Heart left ventricle (tissue), 16 donors: ENCODE data around the gene LRRC74B. TPM values are rescaled to one million over a fixed set of nuclear protein-coding genes. Genes with fewer than 3 reads are reported as not detected.

ENCODE experiments used
- ATAC-seq, 4 donors: fragments of 200-7000 bp; cut with Tn5 transposase; one replicate each; pipeline ENCODE4 v1.9.1; 2020 to 2022; ENCODE audit warnings: moderate library complexity in 4 of 4, mild to moderate bottlenecking in 3 of 4, moderate number of reproducible peaks in 1 of 4
- DNase-seq, 5 donors: peaks; one replicate each; pipeline ENCODE4 v3.0.0-alpha.2; 2020
- H3K27ac ChIP-seq, 12 donors: fragments of 200-600 bp; sonication (generic) in 4 of 12; one replicate each; pipeline versions ENCODE4 v1.5.0 to v1.8.0; 2016 to 2022; ENCODE audit warnings: mild to moderate bottlenecking in 2 of 12
- H3K27me3 ChIP-seq, 9 donors: fragments of 200-600 bp; sonication (generic) in 2 of 9; one replicate each; pipeline versions ENCODE4 v1.5.1 to v1.8.0; 2016 to 2022; ENCODE audit warnings: mild to moderate bottlenecking in 3 of 9
- H3K36me3 ChIP-seq, 9 donors: fragments of 200-600 bp; sonication (generic) in 2 of 9; one replicate each; pipeline versions ENCODE4 v1.5.0 to v1.8.0; 2018 to 2022; ENCODE audit warnings: mild to moderate bottlenecking in 2 of 9
- H3K4me1 ChIP-seq, 12 donors: fragments of 200-600 bp; sonication (generic) in 4 of 12; one replicate each; pipeline versions ENCODE4 v1.5.0 to v1.8.0; 2016 to 2022; ENCODE audit warnings: mild to moderate bottlenecking in 3 of 12
- H3K4me3 ChIP-seq, 12 donors: fragments of 200-600 bp; sonication (generic) in 4 of 12; one replicate each; pipeline versions ENCODE4 v1.5.0 to v1.8.0; 2017 to 2022; ENCODE audit warnings: mild to moderate bottlenecking in 9 of 12, moderate library complexity in 4 of 12
- H3K9me3 ChIP-seq, 12 donors: fragments of 200-600 bp; sonication (generic) in 4 of 12; one replicate each; pipeline versions ENCODE4 v1.5.0 to v1.8.0; 2016 to 2022; ENCODE audit warnings: mild to moderate bottlenecking in 1 of 12
- CTCF ChIP-seq, 12 donors: fragments of 200-600 bp; sonication (generic) in 4 of 12; IDR thresholded peaks; one replicate each; pipeline versions ENCODE4 v1.5.0 to v1.8.0; 2018 to 2022; ENCODE audit warnings: antibody characterized with exemption in 12 of 12, mild to moderate bottlenecking in 5 of 12
- POLR2A ChIP-seq, 2 donors: fragments of 450-650 bp; IDR thresholded peaks; one replicate each; pipeline ENCODE4 v1.6.1; 2017; ENCODE audit warnings: antibody characterized with exemption in 2 of 2, mild to moderate bottlenecking in 2 of 2, moderate library complexity in 2 of 2
- WGBS, 4 donors: extraction: QIAGEN DNeasy Blood & Tissue Kit in 2 of 4; methylation state at CpG; one replicate each; pipeline versions ENCODE4 v1.1.5 to v1.1.7; 2013 to 2018; 5-methylcytosine and 5-hydroxymethylcytosine counted together
- intact Hi-C, 10 donors: fragments of 100-400 bp; cut with DNase I; formaldehyde crosslinking; loops; one replicate each; pipeline versions ENCODE4 v1.11.1 to v1.14.2; 2022
- polyA plus RNA-seq, 2 donors: library from polyadenylated mRNA; stranded (reverse); fragments of 200-250 nt; gene quantifications; one replicate each; pipeline ENCODE4 v1.2.3, GENCODE V29; 2013
- total RNA-seq, 9 donors: library from RNA; depleted of rRNA in 2 of 9; stranded (reverse); fragments of >200 nt in 2 of 9; fragmentation: NEBNext Ultra II Directional in 3 of 9; extraction: Animal tissue kit (Norgen Biotek cat#: 25700) in 3 of 9; gene quantifications; one replicate each; pipeline versions ENCODE4 v1.1.0 to v1.2.4, GENCODE V29; 2016 to 2023
- donor health status: ischemic (EF 13 %, LVEDD 7.1; RV severe dilation, severe dysfunction).
- donor health status: healthy with polysubstance abuse.
- donor health status: DM: no; HTN: yes; CAD: no.
- donor health status: DM: no; HTN: no; CAD: no.
- donor health status: ischemic (EF 25% LVEDD 6.9; RV normal size, moderate dysfunction).
- donor health status: ischemic (EF 25% LVEDD 5.7; RV mildly dilated, moderate dysfunction).
- donor health status: healthy.
- donor health status: DM: yes; HTN: yes; CAD: no.
- donor health status: ischemic (EF 35%, LVEDD 5.7; RV mildly dilated, moderate dysfunction).
- donor health status: nonischemic (EF 11% LVEDD 7.7; RV severe dilation, severe dysfunction).
- donor health status: DM: yes; HTN: yes; CAD: no.
- donor health status: PGD.
- donor health status: ischemic (EF 29% LVEDD 5.4; RV normal size, mild dysfunction).
- donor health status: nonischemic (EF 23%, LVEDD 6.1; RV moderate dilation, normal function).

Gene LRRC74B
- total and polyA plus RNA-seq, 11 donors: not detected

GRCh38 chr22:21000207-21000986 is 45.3 kb upstream of the LRRC74B start:
- Histone ChIP-seq H3K36me3 (peaks cover 0 to 49% (median 42%) of the 10 kb centered on the region in 9 donors), H3K27ac (peak overlapping the region in 8 of 12 donors; percentile 91 to 99 (median 98)), H3K27me3 (no peaks in the 10 kb centered on the region), H3K4me3 (peak overlapping the region; percentile 61 to 94 (median 78)), H3K9me3 (no peaks in the 10 kb centered on the region), H3K4me1 (peaks cover 3 to 36% (median 30%) of the 10 kb centered on the region in 12 donors)
- TF ChIP-seq CTCF (IDR thresholded peaks at IDR 0.05) (no peak), POLR2A (IDR thresholded peaks at IDR 0.05) (no peak)
- 60 to 67% (median 63%) methylated on average over 13 to 22 of the region's 22 CpGs for whole genome bisulfite sequencing, 4 donors
- intact Hi-C loops: loop anchor here in 3 of 10 donors (2.0 to 10.0 kb wide), 3 partner anchors 20 to 146 kb away; partner anchors contain the start of genes PI4KA (in 2 of the 3), SNAP29 (in 2 of the 3) and CRKL (in 1 of the 3)
- DNase-seq: peak in 1 of 5 donors; percentile 15
- ATAC-seq: no peak

- 2 to 4% (median 3%) methylated on average over 12 to 26 of the region's 26 CpGs for WGBS, 4 donors
- H3K9me3 ChIP-seq: no peaks in the 10 kb centered on the region
- H3K4me3 ChIP-seq: peak overlapping the region; percentile 61 to 94 (median 78)
- peak overlapping the region; percentile 91 to 99 (median 98) for H3K27ac ChIP-seq
- H3K4me1 ChIP-seq: peaks cover 3 to 36% (median 30%) of the 10 kb centered on the region in 12 donors
- ATAC-seq (peak in 1 of 4 donors; percentile 9), DNase-seq (peak in 1 of 5 donors; percentile 3)
- H3K27me3 ChIP-seq: no peaks in the 10 kb centered on the region
- TF ChIP-seq POLR2A (IDR thresholded peaks at IDR 0.05): no peak
- TF ChIP-seq CTCF (IDR thresholded peaks at IDR 0.05): no peak
- H3K36me3 ChIP-seq: peaks cover 0 to 43% (median 35%) of the 10 kb centered on the region in 9 donors
- intact Hi-C loops: loop anchor here in 3 of 10 donors (2.0 to 10.0 kb wide), 3 partner anchors 20 to 146 kb away; partner anchors contain the start of genes PI4KA (in 2 of the 3), SNAP29 (in 2 of the 3) and CRKL (in 1 of the 3)
Measured at GRCh38 chr22:21000987-21001600, 44.7 kb upstream of the LRRC74B start.

GRCh38 chr22:21001601-21002325 is 44.0 kb upstream of the LRRC74B start, which contains the start of gene THAP7:
THAP7 (minus strand) TSS chr22:21002118; CDS start chr22:21001911, 207 bp downstream.
- WGBS, 4 donors: 0% methylated on average over 23 to 83 of the region's 83 CpGs
- Histone ChIP-seq H3K4me3 (peak within 1 kb of the TSS; percentile 61 to 94 (median 78)), H3K27ac (peak within 1 kb of the TSS; percentile 91 to 99 (median 98)), H3K27me3 (no peaks in the 10 kb centered on the region), H3K4me1 (peaks cover 3 to 36% (median 30%) of the 10 kb centered on the region in 12 donors), H3K36me3 (peaks cover 0 to 37% (median 29%) of the 10 kb centered on the region in 9 donors), H3K9me3 (no peaks in the 10 kb centered on the region)
- peak in 1 of 2 donors; percentile 76 for TF ChIP-seq POLR2A (IDR thresholded peaks at IDR 0.05)
- no peak for TF ChIP-seq CTCF (IDR thresholded peaks at IDR 0.05)
- peak; percentile 95 to 97 (median 96) for ATAC-seq
- DNase-seq: peak; percentile 97 to 99 (median 98)
- intact Hi-C loops: loop anchor here in 3 of 10 donors (2.0 to 10.0 kb wide), 3 partner anchors 21 to 147 kb away; partner anchors contain the start of genes PI4KA (in 2 of the 3), SNAP29 (in 2 of the 3) and CRKL (in 1 of the 3)
